Stimulated activated CD8-positive, alpha-beta memory T cell treated with anti-CD3 and anti-CD28 coated beads, Interleukin-12 subunit alpha, Interleukin-12 subunit beta, amount 100 ng/mL, for 24 hours (primary cell): ENCODE data around the gene MAK.
"Not testable (repeated sequence)": the region's sequence is repeated elsewhere in the genome, so short reads cannot be mapped to it uniquely, and the experiment has no call there.

ENCODE experiments used
- DNase-seq: peaks from one replicate; pipeline ENCODE4 v3.0.0-alpha.2; 2020; ENCODE audit errors: extremely low read depth

Gene MAK

DNA sequence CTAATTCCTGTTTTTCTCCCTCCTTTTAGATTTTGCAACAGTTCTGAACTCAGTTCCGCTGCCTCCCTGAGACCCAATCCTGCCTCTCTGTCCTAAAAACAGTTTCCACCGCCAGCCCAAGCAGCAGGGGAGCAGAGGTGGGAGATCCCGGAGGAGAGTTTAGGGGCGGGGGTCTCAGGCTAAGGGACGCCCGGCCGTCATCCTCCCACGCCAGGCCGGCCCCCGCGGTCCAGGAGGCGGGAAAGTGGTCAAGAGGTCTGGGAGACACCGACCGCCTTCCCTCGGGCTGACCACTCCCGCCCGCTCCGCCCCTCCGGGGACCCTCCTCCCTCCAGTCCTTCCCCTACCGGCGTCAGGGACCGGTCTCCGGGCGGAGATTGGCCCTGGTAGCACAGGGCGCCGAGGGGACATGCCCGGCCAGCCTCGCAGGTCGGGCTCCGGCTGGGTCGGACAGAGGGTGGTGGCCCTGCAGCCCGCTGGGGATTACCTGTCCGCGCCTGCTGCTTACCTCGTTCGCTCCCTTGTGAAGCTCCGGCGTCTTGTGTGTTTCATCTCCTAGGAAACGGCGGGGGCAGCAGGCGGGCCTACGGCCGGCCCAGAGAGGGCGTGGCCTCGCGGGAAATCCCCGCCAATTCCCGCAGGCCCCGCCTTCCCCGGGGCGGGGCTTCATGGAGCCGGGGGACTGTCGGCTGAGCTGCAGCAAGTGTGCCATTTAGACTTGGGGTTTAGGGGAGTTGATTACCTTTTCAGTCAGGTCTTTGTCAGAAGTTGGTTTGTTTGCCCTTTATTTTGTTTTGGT lies at the start of gene MAK:
MAK (minus strand) TSS at position 545 of the 799 bp plus-strand sequence. CDS start 7,891 bp downstream, outside the sequence.
- DNase-seq: peak; percentile 56

- no peak for DNase-seq
These were observed 48.6 kb upstream of the MAK start, which contains the start of gene SYCP2L for GRCh38 chr6:10886691-10887502. TSS of gene SYCP2L (plus strand) at chr6:10887052. CDS start at chr6:10887127, 75 bp downstream.

DNA sequence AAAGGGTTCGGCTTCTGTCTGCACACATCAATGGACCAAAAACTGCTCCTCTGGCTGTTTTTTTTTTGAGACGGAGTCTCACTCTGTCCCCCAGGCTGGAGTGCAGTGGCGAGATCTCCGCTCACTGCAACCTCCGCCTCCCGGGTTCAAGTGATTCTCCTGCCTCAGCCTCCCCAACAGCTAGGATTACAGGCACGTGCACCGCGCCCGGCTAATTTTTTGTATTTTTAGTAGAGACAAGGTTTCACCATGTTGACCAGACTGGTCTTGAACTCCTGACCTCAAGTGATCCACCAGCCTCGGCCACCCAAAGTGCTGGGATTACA lies 48.0 kb upstream of the MAK start:
- not testable (repeated sequence) for DNase-seq

DNA sequence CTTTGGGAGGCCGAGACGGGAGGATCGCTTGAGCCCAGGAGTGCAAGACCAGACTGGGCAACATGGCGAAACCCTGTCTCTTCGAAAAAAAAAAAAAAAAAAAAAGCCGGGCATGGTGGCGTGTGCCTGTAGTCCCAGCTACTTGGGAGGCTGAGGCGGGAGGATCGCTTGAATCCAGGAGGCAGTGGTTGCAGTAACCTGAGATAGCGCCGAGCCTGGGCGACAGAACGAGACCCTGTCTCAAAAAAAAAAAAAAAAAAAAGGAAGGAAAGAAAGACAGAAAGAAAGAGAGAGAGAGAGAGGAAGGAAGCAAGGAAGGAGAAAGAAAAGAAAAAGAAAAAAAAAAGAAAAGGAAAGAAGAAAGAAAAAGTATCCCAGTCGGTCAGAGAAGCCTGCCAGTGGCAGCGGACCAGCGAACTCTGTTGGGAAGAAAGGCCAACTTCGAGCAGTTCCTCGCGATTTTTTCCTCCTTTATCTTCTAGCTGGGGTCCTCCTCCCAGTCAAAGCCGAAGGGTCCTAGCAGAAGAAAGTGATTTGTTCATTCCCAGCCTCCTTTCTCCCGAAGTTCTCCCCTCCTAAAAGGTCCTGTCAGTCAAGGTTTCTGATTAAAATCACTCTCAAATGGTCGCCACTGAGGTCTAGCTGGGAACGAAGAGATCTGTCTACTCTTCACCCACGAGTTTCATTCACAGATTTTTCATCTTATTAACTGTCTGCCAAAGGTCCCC lies 46.1 kb upstream of the MAK start:
- DNase-seq: no peak

GRCh38 chr6:10883312-10884244 lies 45.2 kb upstream of the MAK start:
- no peak for DNase-seq

DNA sequence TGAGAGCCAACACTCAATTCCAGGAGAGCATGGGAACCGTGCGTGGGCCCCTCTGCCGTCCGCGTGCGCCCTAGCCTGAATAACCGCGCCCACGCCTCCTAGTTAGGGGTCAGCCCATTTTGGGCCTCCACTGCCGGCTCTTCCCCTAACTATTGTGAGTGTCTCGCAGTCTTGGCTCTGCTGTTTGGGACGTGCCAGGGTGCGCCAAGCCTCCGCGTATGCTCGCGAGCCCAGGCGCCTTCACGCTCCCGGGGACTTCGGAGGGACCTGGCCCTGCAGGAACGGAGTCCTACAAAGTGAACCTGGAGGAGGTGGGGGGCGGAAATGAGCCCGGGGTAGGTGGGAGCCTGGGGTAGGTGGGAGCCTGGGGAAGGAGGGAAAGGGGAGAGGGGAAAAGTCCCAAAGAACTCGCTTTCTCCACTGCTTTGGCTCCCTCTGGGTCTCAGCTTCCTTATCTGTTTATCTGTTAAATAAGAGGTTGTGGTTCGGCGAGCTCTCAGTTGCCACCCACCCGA lies 44.4 kb upstream of the MAK start:
- no peak for DNase-seq

GRCh38 chr6:10882253-10882630 lies 43.9 kb upstream of the MAK start:
- not testable (repeated sequence) for DNase-seq

DNA sequence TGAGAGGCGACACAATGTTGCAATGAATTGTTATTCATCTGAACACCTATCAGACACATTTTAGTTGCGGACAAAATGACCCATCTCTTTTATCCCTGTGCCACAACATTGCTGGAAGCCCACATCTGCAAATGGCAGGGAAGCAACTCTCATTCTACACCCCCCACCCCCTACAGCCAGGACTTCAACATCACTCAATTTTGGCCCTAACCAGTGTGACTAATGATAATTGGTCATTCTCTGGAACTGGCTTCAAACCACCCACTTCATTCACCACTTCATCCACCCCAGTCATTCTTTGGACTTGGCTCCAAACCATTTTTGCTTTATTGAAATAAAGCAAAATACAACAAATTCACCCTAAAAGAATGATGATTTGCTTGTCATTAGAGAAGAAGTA lies 42.0 kb upstream of the MAK start:
- no peak for DNase-seq

GRCh38 chr6:10877871-10878270 lies 39.5 kb upstream of the MAK start:
- DNase-seq: no peak

GRCh38 chr6:10877012-10877411 lies 38.7 kb upstream of the MAK start:
- DNase-seq: no peak

GRCh38 chr6:10875026-10875425 lies 36.7 kb upstream of the MAK start:
- no peak for DNase-seq

GRCh38 chr6:10874207-10874606 lies 35.9 kb upstream of the MAK start:
- no peak for DNase-seq

GRCh38 chr6:10873374-10873773 lies 35.0 kb upstream of the MAK start:
- DNase-seq: no peak

DNA sequence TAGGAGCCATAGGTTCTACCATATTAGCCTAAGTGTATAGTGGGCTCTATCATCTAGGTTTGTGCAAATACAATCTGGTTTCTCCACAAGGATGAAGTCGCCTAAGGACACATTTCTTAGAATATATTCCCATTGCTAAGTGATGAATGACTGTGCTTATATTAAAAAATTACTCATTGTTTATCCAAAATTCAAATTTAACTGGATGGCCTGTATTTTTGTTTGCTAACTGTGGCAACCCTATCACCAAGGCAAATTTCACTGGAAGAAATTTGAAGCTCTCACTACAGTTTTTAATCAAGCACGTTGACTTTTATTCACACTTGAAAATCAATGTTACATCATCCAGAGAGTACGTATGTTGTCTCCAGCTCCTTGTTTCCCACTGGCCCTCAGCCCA lies 29.6 kb upstream of the MAK start:
- DNase-seq: no peak

DNA sequence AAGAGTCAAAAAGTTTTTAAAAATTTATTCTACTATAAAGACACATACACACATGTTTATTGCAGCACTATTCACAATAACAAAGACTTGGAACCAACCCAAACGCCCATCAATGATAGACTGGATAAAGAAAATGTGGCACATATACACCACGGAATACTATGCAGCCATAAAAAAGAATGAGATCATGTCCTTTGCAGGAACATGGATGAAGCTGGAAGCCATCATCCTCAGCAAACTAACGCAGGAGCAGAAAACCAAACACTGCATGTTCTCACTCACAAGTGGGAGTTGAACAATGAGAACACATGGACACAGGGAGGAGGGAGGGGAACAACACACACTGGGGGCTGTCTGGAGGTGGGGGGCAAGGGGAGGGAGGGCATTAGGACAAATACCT lies 28.4 kb upstream of the MAK start:
- DNase-seq: not testable (repeated sequence)

DNA sequence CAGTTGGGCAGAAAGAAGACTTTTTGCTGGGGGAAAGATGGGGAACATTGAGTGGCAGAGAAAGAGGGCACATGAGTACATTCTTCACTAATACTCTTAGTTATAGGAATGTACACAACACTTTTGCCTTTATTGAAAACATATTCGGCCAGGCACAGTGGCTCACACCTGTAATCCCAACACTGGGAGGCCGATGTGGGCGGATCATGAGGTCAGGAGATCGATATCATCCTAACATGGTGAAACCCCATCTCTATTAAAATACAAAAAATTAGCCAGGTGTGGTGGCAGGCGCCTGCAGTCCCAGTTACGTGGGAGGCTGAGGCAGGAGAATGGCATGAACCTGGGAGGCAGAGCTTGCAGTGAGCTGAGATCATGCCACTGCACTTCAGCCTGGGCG lies 24.7 kb upstream of the MAK start:
- not testable (repeated sequence) for DNase-seq

GRCh38 chr6:10862361-10862760 lies 24.0 kb upstream of the MAK start:
- no peak for DNase-seq

GRCh38 chr6:10861086-10861485 lies 22.7 kb upstream of the MAK start:
- no peak for DNase-seq

- no peak for DNase-seq
These were observed 18.9 kb upstream of the MAK start for GRCh38 chr6:10857259-10857658.

DNA sequence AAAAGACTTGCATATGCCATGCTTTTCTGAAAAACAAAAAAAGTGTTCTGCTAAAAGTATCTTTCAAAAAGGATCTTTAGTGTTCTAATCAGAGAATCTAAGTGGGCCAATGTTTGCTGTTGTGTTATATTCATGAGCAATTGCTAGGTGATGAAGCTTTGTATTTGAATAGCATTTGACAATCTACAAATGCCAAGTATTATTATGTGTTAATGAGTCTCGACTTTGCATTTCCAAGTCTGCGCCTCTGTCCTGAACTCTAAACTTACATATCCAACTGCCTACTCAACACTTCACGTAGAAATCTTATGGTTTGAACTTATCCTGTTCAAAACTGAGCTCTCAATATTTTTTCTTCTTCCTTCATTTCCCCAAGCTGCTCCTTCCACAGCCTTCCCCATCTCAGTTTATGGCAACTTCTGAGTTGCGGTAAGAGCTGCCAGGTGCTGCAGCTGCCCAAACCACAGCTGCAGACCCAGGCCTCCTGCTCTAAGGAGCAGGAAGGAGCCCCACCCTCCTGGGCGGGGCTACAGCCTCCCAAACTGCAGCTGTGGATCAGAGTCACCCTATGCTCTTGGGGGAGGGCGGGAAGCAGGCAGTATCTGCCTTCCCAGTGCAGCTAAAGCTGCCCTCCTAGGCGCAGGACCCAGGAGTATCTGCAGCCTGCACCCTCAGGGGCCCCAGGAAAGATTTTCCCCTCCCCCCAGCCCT lies 16.7 kb upstream of the MAK start:
- no peak for DNase-seq
